K562 (cell line): Measurements from ENCODE around the gene IGF2R. TPM values are rescaled to one million over a fixed set of nuclear protein-coding genes. Genes with fewer than 3 reads are reported as not detected.

Source experiments
- ARID4B ChIP-seq: sonication (generic); formaldehyde crosslinking; IDR thresholded peaks from 2 replicates; pipeline ENCODE4 v1.8.0; 2022; ENCODE audit warnings: mild to moderate bottlenecking, missing genetic modification reagents
- BRD9 ChIP-seq: fragments of 450-650 bp; IDR thresholded peaks from 2 replicates; pipeline ENCODE4 v1.6.1; 2018; ENCODE audit warnings: low read depth; ENCODE audit not compliant: partially characterized antibody
- GATAD2A ChIP-seq: fragments of 450-650 bp; IDR thresholded peaks from 2 replicates; pipeline ENCODE4 v1.6.1; 2017
- MBD2 ChIP-seq: sonication (generic); IDR thresholded peaks from 2 replicates; pipeline ENCODE4 v1.6.1; 2016; ENCODE audit warnings: low read depth, borderline replicate concordance
- THRB ChIP-seq: fragments of 450-650 bp; formaldehyde crosslinking; conservative IDR thresholded peaks from 2 replicates; pipeline ENCODE4 v1.4.0; 2022; ENCODE audit warnings: mild to moderate bottlenecking, missing genetic modification characterization
- ZBTB40 ChIP-seq, 2 experiments: fragments of 450-650 bp in 1 of 2; sonication (generic) in 1 of 2; formaldehyde crosslinking in 1 of 2; IDR thresholded peaks; 2 replicates each; pipeline versions ENCODE4 v1.7.1 to v1.9.0; 2016 to 2022; ENCODE audit warnings: inconsistent platforms in 1 of 2, mild to moderate bottlenecking in 1 of 2, missing genetic modification reagents in 1 of 2
- ZNF175 ChIP-seq: fragments of 200-800 bp; sonication (Bioruptor generic); IDR thresholded peaks from 2 replicates; pipeline ENCODE4 v1.6.1; 2016; ENCODE audit warnings: low read depth, mild to moderate bottlenecking, missing genetic modification characterization, missing compliant biosample characterization
- polyA plus RNA-seq, 8 experiments: library from polyadenylated mRNA; depleted of rRNA in 4 of 8; stranded (reverse) in 5 of 8; unstranded in 3 of 8; fragments of >200 nt; fragmentation: Nextera tagmentation in 2 of 8; fragmentation: Illumina TruSeq in 1 of 8; extraction: Ambion mirVana in 2 of 8; extraction: Trizol in 1 of 8; gene quantifications; 2 replicates each; pipeline versions ENCODE4 v1.2.1 to v1.2.3, GENCODE V29; 2011 to 2014; ENCODE audit warnings: inconsistent platforms in 1 of 8, missing spikeins in 1 of 8
- total RNA-seq, 7 experiments: library from RNA; depleted of rRNA in 6 of 7; stranded (reverse); fragments of >200 nt in 6 of 7; fragmentation: Illumina TruSeq in 2 of 7; extraction: Trizol in 2 of 7; gene quantifications; 2 replicates each; pipeline versions ENCODE4 v1.2.1 to v1.2.3, GENCODE V29; 2011 to 2021; ENCODE audit warnings: low replicate concordance in 1 of 7
- TF ChIP-seq, protein P1 (sequence below): fragments of 450-650 bp; formaldehyde crosslinking; IDR thresholded peaks from 2 replicates; pipeline ENCODE4 v1.4.0; 2020; ENCODE audit warnings: mild to moderate bottlenecking, mixed read lengths

Gene IGF2R
- total and polyA plus RNA-seq, 9 of the 15 experiments (the other 6 are each of a cell fraction or from before 2014, with no cell fraction given) = 3.5 to 92.3 (median 34.5) TPM

- TF ChIP-seq ZBTB40 (IDR thresholded peaks at IDR 0.05) = peak; percentile 94
- peak; percentile 81 for TF ChIP-seq ZBTB40 (CRISPR knock-in tag; IDR thresholded peaks at IDR 0.05)
- peak; percentile 71; the same call in 1 of the 2 replicates for TF ChIP-seq MBD2
- TF ChIP-seq BRD9 = peak; percentile 27
- no peak for TF ChIP-seq ARID4B
- TF ChIP-seq, protein P1, sequence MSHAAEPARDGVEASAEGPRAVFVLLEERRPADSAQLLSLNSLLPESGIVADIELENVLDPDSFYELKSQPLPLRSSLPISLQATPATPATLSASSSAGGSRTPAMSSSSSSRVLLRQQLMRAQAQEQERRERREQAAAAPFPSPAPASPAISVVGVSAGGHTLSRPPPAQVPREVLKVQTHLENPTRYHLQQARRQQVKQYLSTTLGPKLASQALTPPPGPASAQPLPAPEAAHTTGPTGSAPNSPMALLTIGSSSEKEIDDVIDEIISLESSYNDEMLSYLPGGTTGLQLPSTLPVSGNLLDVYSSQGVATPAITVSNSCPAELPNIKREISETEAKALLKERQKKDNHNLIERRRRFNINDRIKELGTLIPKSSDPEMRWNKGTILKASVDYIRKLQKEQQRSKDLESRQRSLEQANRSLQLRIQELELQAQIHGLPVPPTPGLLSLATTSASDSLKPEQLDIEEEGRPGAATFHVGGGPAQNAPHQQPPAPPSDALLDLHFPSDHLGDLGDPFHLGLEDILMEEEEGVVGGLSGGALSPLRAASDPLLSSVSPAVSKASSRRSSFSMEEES (CRISPR knock-in tag) = peak; percentile 98
- 0 out of 2 replicates have a peak, but pooled peaks have one; percentile 19 for TF ChIP-seq GATAD2A
- TF ChIP-seq THRB = 0 out of 2 replicates have a peak, but pooled peaks have one; percentile 36
- TF ChIP-seq ZNF175 (CRISPR knock-in tag) = 0 out of 2 replicates have a peak, but pooled peaks have one; percentile 65
Measured at GRCh38 chr6:159968295-159969203, at the start of gene IGF2R (continued).
